ENCODE measurements around the gene ADPRH. TPM values are rescaled to one million over a fixed set of nuclear protein-coding genes. Genes with fewer than 3 reads are reported as not detected.

ADPRH gene
- total RNA-seq, 2 donors from 2014 or later: 18.5 to 22.7 TPM

GRCh38 chr3:119569156-119569555, 10.1 kb upstream of the ADPRH start:
- no peaks in the 10 kb centered on the region for H3K27me3 ChIP-seq (replicated peaks; ENCODE audit: insufficient read depth)
- no peak overlapping the region for H3K27ac ChIP-seq
- no peaks in the 10 kb centered on the region for H3K4me1 ChIP-seq (ENCODE audit: control insufficient read depth in 1 of 2, low read depth in 2 of 2)
- H3K9me3 ChIP-seq: no peaks in the 10 kb centered on the region
- TF ChIP-seq, protein P1, sequence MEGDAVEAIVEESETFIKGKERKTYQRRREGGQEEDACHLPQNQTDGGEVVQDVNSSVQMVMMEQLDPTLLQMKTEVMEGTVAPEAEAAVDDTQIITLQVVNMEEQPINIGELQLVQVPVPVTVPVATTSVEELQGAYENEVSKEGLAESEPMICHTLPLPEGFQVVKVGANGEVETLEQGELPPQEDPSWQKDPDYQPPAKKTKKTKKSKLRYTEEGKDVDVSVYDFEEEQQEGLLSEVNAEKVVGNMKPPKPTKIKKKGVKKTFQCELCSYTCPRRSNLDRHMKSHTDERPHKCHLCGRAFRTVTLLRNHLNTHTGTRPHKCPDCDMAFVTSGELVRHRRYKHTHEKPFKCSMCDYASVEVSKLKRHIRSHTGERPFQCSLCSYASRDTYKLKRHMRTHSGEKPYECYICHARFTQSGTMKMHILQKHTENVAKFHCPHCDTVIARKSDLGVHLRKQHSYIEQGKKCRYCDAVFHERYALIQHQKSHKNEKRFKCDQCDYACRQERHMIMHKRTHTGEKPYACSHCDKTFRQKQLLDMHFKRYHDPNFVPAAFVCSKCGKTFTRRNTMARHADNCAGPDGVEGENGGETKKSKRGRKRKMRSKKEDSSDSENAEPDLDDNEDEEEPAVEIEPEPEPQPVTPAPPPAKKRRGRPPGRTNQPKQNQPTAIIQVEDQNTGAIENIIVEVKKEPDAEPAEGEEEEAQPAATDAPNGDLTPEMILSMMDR (IDR thresholded peaks at IDR 0.05): no peak
- H3K4me3 ChIP-seq: no peak overlapping the region
- ATAC-seq (ENCODE audit: insufficient number of reproducible peaks, low FRiP score, low read depth): no peak
- no peaks in the 10 kb centered on the region for H3K36me3 ChIP-seq
- no peak for DNase-seq (ENCODE audit: low spot score)

GRCh38 chr3:119570229-119570628, 9.1 kb upstream of the ADPRH start:
- Histone ChIP-seq H3K4me3 (no peak overlapping the region), H3K27ac (peak overlapping the region in 1 of 2 donors; percentile 19), H3K4me1 (ENCODE audit: control insufficient read depth in 1 of 2, low read depth in 2 of 2) (no peaks in the 10 kb centered on the region), H3K36me3 (no peaks in the 10 kb centered on the region), H3K9me3 (no peaks in the 10 kb centered on the region), H3K27me3 (replicated peaks; ENCODE audit: insufficient read depth) (no peaks in the 10 kb centered on the region)
- TF ChIP-seq, protein P1 (IDR thresholded peaks at IDR 0.05): no peak
- DNase-seq (ENCODE audit: low spot score): no peak
- ATAC-seq (ENCODE audit: insufficient number of reproducible peaks, low FRiP score, low read depth): peak; percentile 36

GRCh38 chr3:119571230-119571629, 8.1 kb upstream of the ADPRH start:
- Histone ChIP-seq H3K36me3 (no peaks in the 10 kb centered on the region), H3K27ac (peak overlapping the region in 1 of 2 donors; percentile 9), H3K27me3 (replicated peaks; ENCODE audit: insufficient read depth) (no peaks in the 10 kb centered on the region), H3K9me3 (no peaks in the 10 kb centered on the region), H3K4me1 (ENCODE audit: control insufficient read depth in 1 of 2, low read depth in 2 of 2) (no peaks in the 10 kb centered on the region), H3K4me3 (no peak overlapping the region)
- DNase-seq (ENCODE audit: low spot score): no peak
- TF ChIP-seq, protein P1 (IDR thresholded peaks at IDR 0.05): no peak
- ATAC-seq (ENCODE audit: insufficient number of reproducible peaks, low FRiP score, low read depth): no peak

DNA sequence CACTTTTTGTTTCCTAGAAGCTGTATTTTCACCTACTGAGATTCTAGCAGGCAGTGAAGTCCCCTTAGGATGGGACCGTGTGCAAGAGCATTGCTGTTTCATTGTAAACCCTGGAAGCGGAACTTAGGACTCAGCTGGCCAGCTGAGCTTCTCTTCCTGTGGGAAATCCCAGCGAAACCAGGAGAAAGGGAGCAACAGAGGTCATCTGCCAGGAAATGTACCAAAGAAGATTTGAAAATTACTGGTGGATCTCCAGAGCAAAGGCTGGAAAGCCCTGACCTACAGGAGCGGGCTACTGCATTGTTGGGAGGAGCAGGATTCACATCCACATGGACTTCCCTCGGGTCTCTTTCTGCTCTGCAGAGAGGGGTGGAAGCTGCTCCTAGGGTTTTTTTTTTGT, 7.6 kb upstream of the ADPRH start:
- ATAC-seq (ENCODE audit: insufficient number of reproducible peaks, low FRiP score, low read depth): no peak
- Histone ChIP-seq H3K9me3 (no peaks in the 10 kb centered on the region), H3K27ac (peak overlapping the region in 1 of 2 donors; percentile 9), H3K4me1 (ENCODE audit: control insufficient read depth in 1 of 2, low read depth in 2 of 2) (no peaks in the 10 kb centered on the region), H3K36me3 (no peaks in the 10 kb centered on the region), H3K4me3 (no peak overlapping the region), H3K27me3 (replicated peaks; ENCODE audit: insufficient read depth) (no peaks in the 10 kb centered on the region)
- DNase-seq (ENCODE audit: low spot score): no peak
- TF ChIP-seq, protein P1 (IDR thresholded peaks at IDR 0.05): no peak

- Histone ChIP-seq H3K4me3 (no peak overlapping the region), H3K27ac (no peak overlapping the region), H3K36me3 (no peaks in the 10 kb centered on the region), H3K4me1 (ENCODE audit: control insufficient read depth in 1 of 2, low read depth in 2 of 2) (peaks cover 5 to 6% of the 10 kb centered on the region in 2 donors), H3K27me3 (replicated peaks; ENCODE audit: insufficient read depth) (no peaks in the 10 kb centered on the region), H3K9me3 (no peaks in the 10 kb centered on the region)
- TF ChIP-seq, protein P1 (IDR thresholded peaks at IDR 0.05): no peak
- ATAC-seq (ENCODE audit: insufficient number of reproducible peaks, low FRiP score, low read depth): no peak
- no peak for DNase-seq (ENCODE audit: low spot score)
Observed at GRCh38 chr3:119575507-119575906, 3.8 kb upstream of the ADPRH start.
